Body of pancreas (tissue), 4 donors: ENCODE measurements around the gene OR4C3. TPM values are rescaled to one million over a fixed set of nuclear protein-coding genes. Genes with fewer than 3 reads are reported as not detected.
"Not testable (repeated sequence)": the region's sequence is repeated elsewhere in the genome, so short reads cannot be mapped to it uniquely, and the experiment has no call there.

ENCODE experiments used
- ATAC-seq: fragments of 150-250 bp; one replicate; pipeline ENCODE4 v1.9.1; 2016
- DNase-seq, 4 donors: peaks; one replicate each; pipeline ENCODE4 v3.0.0-alpha.2; 2019
- H3K27ac ChIP-seq, 4 donors: fragments of 200-600 bp; sonication (generic); 1 replicate in 3 of 4; 2 replicates in 1 of 4; pipeline versions ENCODE4 v1.5.1 to v1.6.1; 2016 to 2019; ENCODE audit warnings: mild to moderate bottlenecking in 1 of 4, mixed read lengths in 1 of 4, moderate library complexity in 1 of 4
- H3K27me3 ChIP-seq, 2 donors: fragments of 200-600 bp; sonication (generic); one replicate each; pipeline ENCODE4 v1.6.0; 2016; ENCODE audit warnings: mild to moderate bottlenecking in 1 of 2
- H3K36me3 ChIP-seq, 2 donors: fragments of 200-600 bp; sonication (generic); replicated peaks in 1 of 2; 2 replicates each; pipeline ENCODE4 v1.5.1; 2016; ENCODE audit warnings: low read depth in 2 of 2; ENCODE audit not compliant: insufficient read depth in 1 of 2
- H3K4me1 ChIP-seq: fragments of 200-600 bp; sonication (generic); one replicate; pipeline ENCODE4 v1.6.0; 2016
- H3K4me3 ChIP-seq, 2 donors: fragments of 200-600 bp; sonication (generic); 1 replicate in 1 of 2; 2 replicates in 1 of 2; pipeline ENCODE4 v1.5.1; 2016 to 2019
- H3K9me3 ChIP-seq, 3 donors: fragments of 200-600 bp; sonication (generic); 1 replicate in 2 of 3; 2 replicates in 1 of 3; pipeline ENCODE4 v1.5.1; 2016
- CTCF ChIP-seq, 7 experiments: fragments of 450-650 bp in 4 of 7; fragments of 200-600 bp in 3 of 7; sonication (generic) in 3 of 7; IDR thresholded peaks; one replicate each; pipeline ENCODE4 v1.5.1; 2016 to 2019; ENCODE audit warnings: antibody characterized with exemption in 7 of 7
- POLR2A ChIP-seq, 3 donors: fragments of 450-650 bp; IDR thresholded peaks; one replicate each; pipeline ENCODE4 v1.6.1; 2016; ENCODE audit warnings: antibody characterized with exemption in 3 of 3, mild to moderate bottlenecking in 2 of 3
- WGBS, 2 donors: methylation state at CpG; one replicate each; pipeline ENCODE4 v1.1.5; 2017; 5-methylcytosine and 5-hydroxymethylcytosine counted together
- intact Hi-C: fragments of 100-400 bp; cut with DNase I; formaldehyde crosslinking; loops from one replicate; pipeline ENCODE4 v1.15.1; 2023
- total RNA-seq, 2 donors: library from RNA; depleted of rRNA; stranded (reverse); fragments of >200 nt; gene quantifications; one replicate each; pipeline ENCODE4 v1.1.0, GENCODE V29; 2016

OR4C3 gene
- total RNA-seq, 2 donors from 2014 or later, result not detected

DNA sequence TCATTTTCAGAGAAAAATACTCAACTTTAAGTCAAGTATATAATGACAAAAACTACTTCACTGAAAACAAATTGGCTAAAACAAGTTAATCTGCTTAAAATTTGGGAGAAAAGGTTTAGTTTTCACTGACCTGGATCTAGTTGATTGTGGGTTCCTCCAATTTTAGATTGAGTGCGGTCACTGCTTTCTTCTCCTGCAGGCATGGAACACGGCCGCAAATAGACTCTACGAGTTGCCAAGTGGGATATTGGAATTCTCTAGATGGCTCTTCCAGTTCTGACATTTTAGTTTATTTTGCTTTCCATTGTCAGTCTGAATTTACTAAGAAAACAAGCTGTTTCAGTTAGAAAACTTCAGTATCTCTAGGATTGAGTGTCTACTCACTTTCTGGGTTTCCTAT is 29.3 kb downstream of the OR4C3 start:
- DNase-seq (no peak), ATAC-seq (no peak)
- H3K4me1 ChIP-seq, result no peaks in the 10 kb centered on the region
- no peak for TF ChIP-seq CTCF (IDR thresholded peaks at IDR 0.05)
- no peak for TF ChIP-seq POLR2A (IDR thresholded peaks at IDR 0.05)
- no peaks in the 10 kb centered on the region for H3K27me3 ChIP-seq
- H3K36me3 ChIP-seq, result no peaks in the 10 kb centered on the region
- no peak overlapping the region for H3K4me3 ChIP-seq
- 70 to 79% methylated on average over 4 of the region's 4 CpGs for WGBS, 2 donors
- H3K27ac ChIP-seq, result no peak overlapping the region
- H3K9me3 ChIP-seq, result no peaks in the 10 kb centered on the region
- intact Hi-C loops, result no loop called here

GRCh38 chr11:48354677-48355076 is 30.0 kb downstream of the OR4C3 start:
- no peak for ATAC-seq
- Histone ChIP-seq H3K4me1 (no peaks in the 10 kb centered on the region), H3K9me3 (no peaks in the 10 kb centered on the region), H3K4me3 (no peak overlapping the region), H3K27me3 (no peaks in the 10 kb centered on the region), H3K36me3 (no peaks in the 10 kb centered on the region), H3K27ac (no peak overlapping the region)
- no peak for TF ChIP-seq CTCF (IDR thresholded peaks at IDR 0.05)
- TF ChIP-seq POLR2A (IDR thresholded peaks at IDR 0.05), result no peak
- 79 to 81% methylated on average over 1 of the region's 1 CpG for WGBS, 2 donors
- intact Hi-C loops, result loop anchor here (5.0 kb wide), 1 partner anchor 1673 kb away; no protein-coding TSS in a partner anchor
- DNase-seq, result no peak

- H3K27me3 ChIP-seq, DNase-seq, intact Hi-C loops, H3K36me3 ChIP-seq, H3K27ac ChIP-seq, H3K4me1 ChIP-seq, H3K4me3 ChIP-seq, H3K9me3 ChIP-seq, ATAC-seq: not testable (repeated sequence)
- 15 to 20% methylated on average over 2 of the region's 2 CpGs for WGBS, 2 donors
These were observed 36.6 kb downstream of the OR4C3 start for GRCh38 chr11:48361289-48361688.

GRCh38 chr11:48366365-48366764 is 41.6 kb downstream of the OR4C3 start, which contains the start of gene OR4C5:
Gene OR4C5 (minus strand): TSS chr11:48366465. CDS start chr11:48366465, 0 bp downstream.
- intact Hi-C loops, result no loop called here
- no peaks in the 10 kb centered on the region for H3K36me3 ChIP-seq
- H3K27ac ChIP-seq, result no peak within 1 kb of the TSS
- TF ChIP-seq POLR2A (IDR thresholded peaks at IDR 0.05) (no peak), CTCF (IDR thresholded peaks at IDR 0.05) (no peak)
- H3K9me3 ChIP-seq, result no peaks in the 10 kb centered on the region
- WGBS, 2 donors, result 44 to 65% methylated on average over 2 of the region's 2 CpGs
- H3K4me1 ChIP-seq, result no peaks in the 10 kb centered on the region
- H3K4me3 ChIP-seq, result no peak within 1 kb of the TSS
- DNase-seq, result no peak
- ATAC-seq, result no peak
- no peaks in the 10 kb centered on the region for H3K27me3 ChIP-seq

Other genes starting within 250 kb of the OR4C3 start
- not detected for gene OR4B1, start 108.1 kb upstream of the OR4C3 start, total RNA-seq
- gene OR4X2, start 79.8 kb upstream of the OR4C3 start, total RNA-seq, result not detected
- not detected for gene OR4X1, start 61.1 kb upstream of the OR4C3 start, total RNA-seq
- gene OR4S1, start 18.7 kb upstream of the OR4C3 start, total RNA-seq, result not detected
- not detected for gene OR4C5, start 41.5 kb downstream of the OR4C3 start, total RNA-seq
- not detected for gene OR4A47, start 163.9 kb downstream of the OR4C3 start, total RNA-seq